Measurements from ENCODE around the gene TRUB2.

Gene TRUB2

DNA sequence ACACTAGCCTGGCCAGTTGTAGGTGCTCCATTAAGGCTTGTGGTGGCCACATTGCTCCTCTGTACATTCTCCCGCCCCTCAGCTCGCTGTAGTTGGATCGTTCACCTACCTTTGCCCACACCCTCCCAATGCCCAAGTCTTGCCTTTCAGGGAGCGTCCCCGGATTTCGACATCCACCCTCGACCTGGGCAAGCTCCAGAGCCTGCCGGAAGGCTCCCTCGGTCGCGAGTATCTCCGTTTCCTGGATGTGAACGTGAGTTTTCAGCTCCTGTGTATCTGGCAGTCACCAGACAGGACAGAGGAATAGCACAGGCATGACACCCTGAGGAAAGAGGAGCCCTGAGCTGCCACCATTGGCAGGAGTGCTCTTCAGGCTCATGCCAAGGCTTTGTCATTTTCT, 3.4 kb upstream of the TRUB2 start:
- H3K4me3 ChIP-seq (ENCODE audit: low read depth, low read length) = no peak overlapping the region
- TF ChIP-seq, protein P1, sequence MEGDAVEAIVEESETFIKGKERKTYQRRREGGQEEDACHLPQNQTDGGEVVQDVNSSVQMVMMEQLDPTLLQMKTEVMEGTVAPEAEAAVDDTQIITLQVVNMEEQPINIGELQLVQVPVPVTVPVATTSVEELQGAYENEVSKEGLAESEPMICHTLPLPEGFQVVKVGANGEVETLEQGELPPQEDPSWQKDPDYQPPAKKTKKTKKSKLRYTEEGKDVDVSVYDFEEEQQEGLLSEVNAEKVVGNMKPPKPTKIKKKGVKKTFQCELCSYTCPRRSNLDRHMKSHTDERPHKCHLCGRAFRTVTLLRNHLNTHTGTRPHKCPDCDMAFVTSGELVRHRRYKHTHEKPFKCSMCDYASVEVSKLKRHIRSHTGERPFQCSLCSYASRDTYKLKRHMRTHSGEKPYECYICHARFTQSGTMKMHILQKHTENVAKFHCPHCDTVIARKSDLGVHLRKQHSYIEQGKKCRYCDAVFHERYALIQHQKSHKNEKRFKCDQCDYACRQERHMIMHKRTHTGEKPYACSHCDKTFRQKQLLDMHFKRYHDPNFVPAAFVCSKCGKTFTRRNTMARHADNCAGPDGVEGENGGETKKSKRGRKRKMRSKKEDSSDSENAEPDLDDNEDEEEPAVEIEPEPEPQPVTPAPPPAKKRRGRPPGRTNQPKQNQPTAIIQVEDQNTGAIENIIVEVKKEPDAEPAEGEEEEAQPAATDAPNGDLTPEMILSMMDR (conservative IDR thresholded peaks at IDR 0.05; ENCODE audit: low read depth, low read length) = no peak

DNA sequence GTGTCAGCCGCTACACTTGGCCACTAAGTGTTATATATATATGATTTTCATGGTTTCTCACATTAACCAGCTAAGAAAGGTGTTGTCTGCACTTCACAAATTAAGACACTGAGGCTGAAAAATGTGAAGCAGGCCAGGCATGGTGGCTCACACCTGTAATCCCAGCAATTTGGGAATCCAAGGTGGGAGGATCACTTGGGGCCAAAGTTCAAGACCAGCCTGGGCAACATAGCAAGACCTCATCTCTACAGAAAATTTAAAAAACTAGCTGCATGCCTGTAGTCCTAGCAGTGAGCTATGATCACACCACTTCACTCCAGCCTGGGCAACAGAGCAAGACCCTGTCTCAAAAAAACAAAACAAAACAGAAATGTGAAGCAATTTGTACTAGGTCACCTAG, 2.2 kb upstream of the TRUB2 start:
- DNase-seq (ENCODE audit: low read depth) = no peak
- TF ChIP-seq, protein P1 (conservative IDR thresholded peaks at IDR 0.05; ENCODE audit: low read depth, low read length) = no peak
- H3K4me3 ChIP-seq (ENCODE audit: low read depth, low read length) = no peak overlapping the region

More for the DNA sequence above, 3.4 kb upstream of the TRUB2 start:
- no peak for DNase-seq (ENCODE audit: low read depth)

DNA sequence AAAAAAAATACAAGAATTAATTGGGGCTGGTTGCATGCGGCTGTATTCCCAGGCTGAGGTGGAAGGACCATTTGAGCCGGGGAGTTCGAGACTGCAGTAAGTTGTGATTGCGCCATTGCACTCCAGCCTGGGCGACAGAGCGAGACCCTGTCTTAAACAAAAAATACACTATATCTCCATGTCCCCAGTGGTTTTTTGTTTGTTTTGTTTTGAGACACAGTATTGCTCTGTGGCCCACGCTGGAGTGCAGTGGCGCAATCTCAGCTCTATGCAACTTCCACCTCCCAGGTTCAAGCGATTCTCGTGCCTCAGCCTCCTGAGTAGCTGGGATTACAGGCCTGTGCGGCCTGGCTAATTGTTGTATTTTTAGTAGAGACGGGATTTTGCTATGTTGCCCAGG, 1.5 kb upstream of the TRUB2 start:
- no peak for DNase-seq (ENCODE audit: low read depth)
- TF ChIP-seq, protein P1 (conservative IDR thresholded peaks at IDR 0.05; ENCODE audit: low read depth, low read length) = no peak
- peak overlapping the region; percentile 92 for H3K4me3 ChIP-seq (ENCODE audit: low read depth, low read length)

DNA sequence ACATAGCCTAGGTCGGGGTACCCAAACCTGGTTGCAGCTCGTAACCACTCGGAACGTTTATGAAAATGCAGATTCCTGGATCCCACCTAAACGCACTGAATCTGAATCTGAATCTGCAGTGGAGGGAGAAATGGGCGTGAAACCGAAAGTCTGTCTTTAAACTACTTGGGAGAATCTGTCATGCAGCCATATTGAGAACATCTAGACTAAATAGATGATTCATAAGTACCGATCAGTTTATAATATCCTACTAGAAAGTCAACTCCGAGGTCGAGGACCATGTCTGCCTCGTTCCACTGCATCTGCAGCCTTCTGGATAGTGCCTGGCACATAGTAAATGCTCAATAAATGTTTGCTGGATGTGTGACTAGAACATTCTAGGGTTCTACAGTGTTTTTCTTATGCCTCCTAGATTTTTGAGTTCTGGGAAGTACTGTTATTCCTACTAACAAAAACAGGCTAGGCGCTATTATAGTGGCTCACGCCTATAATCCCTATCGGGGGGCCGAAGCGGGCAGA, 1.0 kb upstream of the TRUB2 start:
- DNase-seq (ENCODE audit: low read depth) = peak; percentile 59
- peak overlapping the region; percentile 92 for H3K4me3 ChIP-seq (ENCODE audit: low read depth, low read length)
- TF ChIP-seq, protein P1 (conservative IDR thresholded peaks at IDR 0.05; ENCODE audit: low read depth, low read length) = no peak

DNA sequence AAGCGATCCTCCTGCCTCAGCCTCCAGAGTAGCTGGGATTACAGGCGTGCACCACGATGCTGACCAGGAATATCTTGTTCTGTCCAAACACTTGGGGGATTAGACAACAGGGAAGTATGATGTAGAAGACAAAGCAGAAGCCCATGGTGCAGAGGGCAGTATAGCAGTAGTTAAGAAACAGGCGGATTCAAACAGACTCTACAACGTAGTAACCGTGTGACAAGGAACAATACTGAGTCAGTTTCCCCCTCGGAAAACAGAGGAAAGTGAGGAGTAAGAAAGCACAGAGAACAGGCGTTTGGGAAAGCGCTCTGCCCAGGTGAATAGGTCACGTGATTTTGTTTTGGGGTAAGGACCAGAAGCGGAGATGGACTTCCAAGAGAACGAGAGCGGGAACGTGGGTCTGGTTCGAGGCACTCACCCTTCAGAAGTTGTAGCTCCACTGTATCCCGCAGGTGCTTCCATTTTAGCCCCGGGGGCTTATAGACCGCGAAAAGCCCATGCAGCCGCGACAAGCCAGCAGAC, 306 bp downstream of the TRUB2 start:
- peak overlapping the region; percentile 92 for H3K4me3 ChIP-seq (ENCODE audit: low read depth, low read length)
- TF ChIP-seq, protein P1 (conservative IDR thresholded peaks at IDR 0.05; ENCODE audit: low read depth, low read length) = no peak
- DNase-seq (ENCODE audit: low read depth) = no peak

DNA sequence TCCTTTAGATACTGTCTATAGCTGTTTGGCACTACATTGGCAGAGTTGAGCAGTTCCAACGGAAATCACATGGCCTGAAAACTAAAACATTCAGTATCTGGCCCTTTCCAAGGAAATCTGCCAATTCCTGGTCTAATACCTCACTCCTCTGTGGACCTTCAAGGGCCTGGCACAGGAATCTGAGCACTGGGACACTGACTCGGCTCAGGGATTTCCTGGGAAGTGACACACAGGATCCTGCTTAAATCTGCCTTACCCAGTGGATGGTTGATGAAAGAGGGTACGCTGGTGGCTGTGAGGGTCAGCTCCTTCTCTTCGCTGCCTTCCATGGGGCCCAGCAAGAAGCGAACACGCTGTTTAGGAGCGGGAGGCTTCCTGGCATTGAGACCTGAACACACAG, 904 bp downstream of the TRUB2 start:
- TF ChIP-seq, protein P1 (conservative IDR thresholded peaks at IDR 0.05; ENCODE audit: low read depth, low read length) = no peak
- peak overlapping the region; percentile 92 for H3K4me3 ChIP-seq (ENCODE audit: low read depth, low read length)
- DNase-seq (ENCODE audit: low read depth) = no peak

DNA sequence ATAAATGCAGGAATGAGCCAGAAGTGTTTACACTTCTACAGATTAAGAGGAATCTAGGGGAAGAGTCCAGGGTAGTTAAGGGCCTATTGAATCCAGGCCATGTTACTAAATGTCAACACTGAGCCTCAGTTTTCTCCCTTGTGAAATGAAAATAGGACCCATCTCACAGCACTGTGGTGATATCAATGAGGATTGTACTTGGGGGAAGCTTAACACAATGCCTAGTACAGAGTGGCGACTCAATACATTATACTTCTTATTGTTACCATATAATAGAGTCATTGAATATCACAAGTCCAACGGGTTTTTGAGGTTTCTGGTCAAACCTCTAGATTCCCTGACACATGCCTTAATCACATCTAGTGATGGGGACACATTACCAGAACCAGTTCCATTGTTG, 4.6 kb downstream of the TRUB2 start:
- TF ChIP-seq, protein P1 (conservative IDR thresholded peaks at IDR 0.05; ENCODE audit: low read depth, low read length) = no peak

More for the DNA sequence above, 4.6 kb downstream of the TRUB2 start:
- H3K4me3 ChIP-seq (ENCODE audit: low read depth, low read length) = no peak overlapping the region
- DNase-seq (ENCODE audit: low read depth) = no peak
